ENCODE measurements around the gene CHAD. TPM values are rescaled to one million over a fixed set of nuclear protein-coding genes. Genes with fewer than 3 reads are reported as not detected.
"Not testable (repeated sequence)": the region's sequence is repeated elsewhere in the genome, so short reads cannot be mapped to it uniquely, and the experiment has no call there.

CHAD gene
- total RNA-seq, 2 donors from 2014 or later, result 8.8 to 13.2 TPM

DNA sequence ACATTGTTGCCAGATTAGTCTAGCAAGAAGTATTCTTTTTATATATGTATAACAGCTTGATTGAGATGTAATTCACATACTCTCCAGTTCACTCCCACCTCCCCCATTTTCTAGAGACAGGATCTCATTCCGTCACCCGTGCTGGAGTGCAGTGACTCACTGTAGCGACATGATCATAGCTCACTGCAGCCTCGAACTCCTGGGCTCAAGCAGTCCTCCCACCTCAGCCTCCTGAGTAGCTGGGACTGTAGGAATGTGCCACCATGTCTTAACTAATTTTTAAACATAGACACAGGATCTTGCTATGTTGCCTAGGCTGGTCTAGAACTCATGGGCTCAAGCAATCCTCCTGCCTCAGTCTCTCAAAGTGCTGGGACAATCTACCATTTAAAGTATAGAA, 6.7 kb upstream of the CHAD start:
- WGBS, 2 donors, result 72 to 79% methylated on average over 4 of the region's 4 CpGs
- Histone ChIP-seq H3K27ac (peak overlapping the region in 3 of 4 donors; percentile 27 to 83 (median 55)), H3K27me3 (no peaks in the 10 kb centered on the region), H3K4me3 (no peak overlapping the region), H3K4me1 (peaks cover 52% of the 10 kb centered on the region), H3K36me3 (replicated peaks in 1 of 2; ENCODE audit: insufficient read depth in 1 of 2, low read depth in 2 of 2) (no peaks in the 10 kb centered on the region), H3K9me3 (no peaks in the 10 kb centered on the region)
- intact Hi-C loops (cut with DNase I), result loop anchor here (10.0 kb wide), 1 partner anchor 111 kb away; no protein-coding TSS in a partner anchor
- DNase-seq, result no peak
- no peak for TF ChIP-seq POLR2A (IDR thresholded peaks at IDR 0.05)
- TF ChIP-seq, protein P1, sequence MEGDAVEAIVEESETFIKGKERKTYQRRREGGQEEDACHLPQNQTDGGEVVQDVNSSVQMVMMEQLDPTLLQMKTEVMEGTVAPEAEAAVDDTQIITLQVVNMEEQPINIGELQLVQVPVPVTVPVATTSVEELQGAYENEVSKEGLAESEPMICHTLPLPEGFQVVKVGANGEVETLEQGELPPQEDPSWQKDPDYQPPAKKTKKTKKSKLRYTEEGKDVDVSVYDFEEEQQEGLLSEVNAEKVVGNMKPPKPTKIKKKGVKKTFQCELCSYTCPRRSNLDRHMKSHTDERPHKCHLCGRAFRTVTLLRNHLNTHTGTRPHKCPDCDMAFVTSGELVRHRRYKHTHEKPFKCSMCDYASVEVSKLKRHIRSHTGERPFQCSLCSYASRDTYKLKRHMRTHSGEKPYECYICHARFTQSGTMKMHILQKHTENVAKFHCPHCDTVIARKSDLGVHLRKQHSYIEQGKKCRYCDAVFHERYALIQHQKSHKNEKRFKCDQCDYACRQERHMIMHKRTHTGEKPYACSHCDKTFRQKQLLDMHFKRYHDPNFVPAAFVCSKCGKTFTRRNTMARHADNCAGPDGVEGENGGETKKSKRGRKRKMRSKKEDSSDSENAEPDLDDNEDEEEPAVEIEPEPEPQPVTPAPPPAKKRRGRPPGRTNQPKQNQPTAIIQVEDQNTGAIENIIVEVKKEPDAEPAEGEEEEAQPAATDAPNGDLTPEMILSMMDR (IDR thresholded peaks at IDR 0.05), result no peak
- ATAC-seq, result no peak

DNA sequence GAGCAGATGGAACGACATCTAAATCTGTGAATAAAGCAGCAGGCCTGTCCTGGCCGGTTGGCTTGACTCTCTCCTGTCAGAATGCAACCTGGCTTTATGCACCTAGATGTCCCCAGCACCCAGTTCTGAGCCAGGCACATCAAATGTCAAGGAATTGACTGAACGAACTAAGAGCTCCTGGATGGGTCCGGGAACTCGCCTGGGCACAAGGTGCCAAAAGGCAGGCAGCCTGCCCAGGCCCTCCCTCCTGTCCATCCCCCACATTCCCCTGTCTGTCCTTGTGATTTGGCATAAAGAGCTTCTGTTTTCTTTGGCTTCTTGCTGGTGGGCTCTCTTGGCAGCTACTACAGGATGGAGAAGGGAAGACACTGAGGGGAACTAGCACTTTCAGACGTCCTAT, 5.8 kb upstream of the CHAD start:
- H3K4me3 ChIP-seq, result no peak overlapping the region
- WGBS, 2 donors, result 25 to 39% methylated on average over 6 of the region's 6 CpGs
- no peak for ATAC-seq

DNA sequence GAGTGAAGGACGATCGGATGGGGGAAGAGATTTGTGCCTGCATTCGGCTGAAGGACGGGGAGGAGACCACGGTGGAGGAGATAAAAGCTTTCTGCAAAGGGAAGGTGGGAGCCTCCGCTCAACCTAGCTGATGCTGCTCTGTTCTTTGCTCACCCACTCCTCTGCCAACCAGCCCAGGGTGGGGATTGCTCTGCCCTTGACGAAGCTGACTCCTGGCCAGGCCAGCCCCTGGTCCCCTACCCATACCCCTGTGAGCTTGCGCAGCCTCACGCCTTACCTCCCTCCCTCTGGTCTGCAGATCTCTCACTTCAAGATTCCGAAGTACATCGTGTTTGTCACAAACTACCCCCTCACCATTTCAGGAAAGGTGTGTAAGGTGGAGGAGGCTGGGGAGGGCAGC, 5.2 kb upstream of the CHAD start:
- H3K4me1 ChIP-seq, result peaks cover 48% of the 10 kb centered on the region
- no peak overlapping the region for H3K4me3 ChIP-seq
- H3K36me3 ChIP-seq (replicated peaks in 1 of 2; ENCODE audit: insufficient read depth in 1 of 2, low read depth in 2 of 2), result no peaks in the 10 kb centered on the region
- 83 to 87% methylated on average over 10 to 11 of the region's 11 CpGs for WGBS, 2 donors
- H3K9me3 ChIP-seq, result no peaks in the 10 kb centered on the region
- intact Hi-C loops (cut with DNase I), result loop anchor here (10.0 kb wide), 1 partner anchor 109 kb away; no protein-coding TSS in a partner anchor
- no peaks in the 10 kb centered on the region for H3K27me3 ChIP-seq
- no peak for ATAC-seq
- H3K27ac ChIP-seq, result no peak overlapping the region
- no peak for DNase-seq
- no peak for TF ChIP-seq POLR2A (IDR thresholded peaks at IDR 0.05)
- TF ChIP-seq, protein P1 (IDR thresholded peaks at IDR 0.05), result no peak

More for the DNA sequence above, 5.8 kb upstream of the CHAD start:
- H3K27me3 ChIP-seq, result no peaks in the 10 kb centered on the region
- intact Hi-C loops (cut with DNase I), result loop anchor here (10.0 kb wide), 1 partner anchor 110 kb away; no protein-coding TSS in a partner anchor
- DNase-seq, result no peak
- H3K27ac ChIP-seq, result no peak overlapping the region
- no peaks in the 10 kb centered on the region for H3K9me3 ChIP-seq
- TF ChIP-seq, protein P1 (IDR thresholded peaks at IDR 0.05), result no peak
- TF ChIP-seq POLR2A (IDR thresholded peaks at IDR 0.05), result no peak
- H3K36me3 ChIP-seq (replicated peaks in 1 of 2; ENCODE audit: insufficient read depth in 1 of 2, low read depth in 2 of 2), result no peaks in the 10 kb centered on the region
- H3K4me1 ChIP-seq, result peaks cover 43% of the 10 kb centered on the region

DNA sequence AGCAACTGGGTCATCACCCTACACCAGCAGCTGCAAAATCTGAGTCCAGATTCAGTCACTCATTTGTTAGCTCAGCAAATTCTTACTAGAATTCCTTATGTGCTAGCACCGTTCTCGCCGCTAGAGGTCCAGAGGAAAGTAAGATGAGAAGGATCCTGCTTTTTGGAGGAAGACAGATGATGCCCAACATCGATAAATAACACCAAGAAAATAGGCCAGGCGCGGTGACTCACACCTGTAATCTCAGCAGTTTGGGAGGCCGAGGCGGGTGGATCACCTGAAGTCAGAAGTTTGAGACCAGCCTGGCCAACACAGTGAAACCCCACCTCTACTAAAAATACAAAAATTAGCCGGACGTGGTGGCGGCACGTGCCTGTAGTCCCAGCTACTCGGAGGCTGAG, 4.1 kb upstream of the CHAD start:
- not testable (repeated sequence) for H3K27me3 ChIP-seq; H3K27ac ChIP-seq; H3K4me3 ChIP-seq; DNase-seq; ATAC-seq; H3K36me3 ChIP-seq (replicated peaks in 1 of 2; ENCODE audit: insufficient read depth in 1 of 2, low read depth in 2 of 2); H3K9me3 ChIP-seq
- TF ChIP-seq, protein P1 (IDR thresholded peaks at IDR 0.05), result peak in 1 of 7 experiments; percentile 19
- 89 to 95% methylated on average over 13 of the region's 13 CpGs for WGBS, 2 donors
- peaks cover 49% of the 10 kb centered on the region for H3K4me1 ChIP-seq
- intact Hi-C loops (cut with DNase I), result loop anchor here (10.0 kb wide), 1 partner anchor 108 kb away; no protein-coding TSS in a partner anchor

DNA sequence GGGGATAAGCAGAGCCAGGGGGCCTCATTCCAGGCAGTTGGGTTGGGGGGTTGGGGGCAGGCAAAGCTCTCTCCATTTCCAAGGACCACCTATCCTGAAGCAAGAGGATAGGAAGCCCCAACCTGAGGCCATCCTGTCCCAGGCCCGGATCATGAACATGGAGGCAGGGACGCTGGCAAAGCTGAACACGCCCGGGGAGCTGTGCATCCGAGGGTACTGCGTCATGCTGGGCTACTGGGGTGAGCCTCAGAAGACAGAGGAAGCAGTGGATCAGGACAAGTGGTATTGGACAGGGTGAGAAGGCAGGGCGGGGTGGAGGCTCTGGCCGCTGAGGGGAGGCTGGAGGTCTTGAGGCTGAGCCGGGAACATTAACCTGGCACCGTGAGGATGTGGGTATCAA, 3.6 kb upstream of the CHAD start:
- ATAC-seq, result no peak
- H3K36me3 ChIP-seq (replicated peaks in 1 of 2; ENCODE audit: insufficient read depth in 1 of 2, low read depth in 2 of 2), result no peaks in the 10 kb centered on the region
- intact Hi-C loops (cut with DNase I), result loop anchor here (10.0 kb wide), 1 partner anchor 107 kb away; no protein-coding TSS in a partner anchor
- no peak overlapping the region for H3K4me3 ChIP-seq
- no peak for TF ChIP-seq POLR2A (IDR thresholded peaks at IDR 0.05)
- TF ChIP-seq, protein P1 (IDR thresholded peaks at IDR 0.05), result no peak
- 94% methylated on average over 7 to 10 of the region's 10 CpGs for WGBS, 2 donors
- peaks cover 44% of the 10 kb centered on the region for H3K4me1 ChIP-seq
- H3K9me3 ChIP-seq, result no peaks in the 10 kb centered on the region
- H3K27me3 ChIP-seq, result no peaks in the 10 kb centered on the region
- H3K27ac ChIP-seq, result no peak overlapping the region
- DNase-seq, result no peak

Data from body of pancreas (tissue), 4 donors.